BE2C (cell line): Measurements from ENCODE around the gene RXRA.

Source experiments
- DNase-seq: peaks from one replicate; pipeline ENCODE4 v3.0.0-alpha.2; 2020
- H3K27me3 ChIP-seq: fragments of 250-450 bp; sonication (Bioruptor Pico); 2 replicates; pipeline ENCODE4 v1.5.1; 2020; ENCODE audit warnings: mild to moderate bottlenecking
- H3K36me3 ChIP-seq: fragments of 250-450 bp; sonication (Bioruptor Pico); 2 replicates; pipeline ENCODE4 v1.5.1; 2020; ENCODE audit warnings: mild to moderate bottlenecking
- H3K4me1 ChIP-seq: fragments of 250-450 bp; sonication (Bioruptor Pico); 2 replicates; pipeline ENCODE4 v1.5.1; 2020
- H3K4me3 ChIP-seq: 2 replicates; pipeline ENCODE4 v1.5.1; 2011; ENCODE audit warnings: low read depth, low read length
- H3K9me3 ChIP-seq: fragments of 250-450 bp; sonication (Bioruptor Pico); 2 replicates; pipeline ENCODE4 v1.5.1; 2020
- TF ChIP-seq, protein P1 (sequence below): IDR thresholded peaks from 2 replicates; pipeline ENCODE4 v1.5.1; 2012; ENCODE audit warnings: mild to moderate bottlenecking, low read depth, low read length

Gene RXRA

DNA sequence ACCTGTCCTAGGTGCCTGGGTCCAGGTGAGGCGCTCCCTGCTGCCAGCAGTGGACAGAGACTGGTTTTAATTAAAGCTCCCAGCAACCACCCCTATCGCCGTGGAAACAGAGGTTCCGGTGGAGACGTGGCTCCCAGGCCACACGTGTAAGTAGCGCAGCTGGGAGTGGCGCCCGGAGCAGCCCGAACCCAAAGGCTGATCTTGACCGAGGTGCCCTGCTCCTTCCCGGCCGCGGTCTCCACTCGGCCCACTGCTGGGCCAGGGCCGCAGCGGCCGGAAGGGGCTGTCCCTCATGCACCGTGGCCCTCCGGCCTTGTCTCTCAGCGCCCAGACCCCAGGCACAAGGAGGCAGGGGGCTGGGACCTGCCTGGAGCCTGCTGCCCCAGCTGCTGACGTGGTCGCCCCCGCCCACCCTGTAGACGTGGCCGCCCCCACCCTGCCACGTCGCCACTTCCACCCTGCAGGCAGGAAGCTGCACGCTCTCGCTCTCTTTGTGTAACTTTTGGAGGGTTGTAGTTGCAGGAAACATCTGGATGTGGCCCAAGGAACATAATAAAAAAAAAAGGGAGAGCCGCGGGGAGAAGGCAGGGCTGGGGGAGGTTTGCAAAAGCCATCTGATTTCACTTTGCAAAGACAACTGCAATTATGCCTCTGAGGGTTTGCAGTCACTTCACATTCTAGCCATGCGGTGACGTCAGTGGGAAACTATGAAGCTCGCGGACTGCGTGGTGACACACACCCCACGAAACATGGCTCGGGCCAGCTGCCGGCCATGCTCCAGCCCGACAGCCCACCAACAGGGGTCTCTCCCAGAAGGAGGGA lies 129.9 kb downstream of the RXRA start:
- H3K9me3 ChIP-seq, result no peaks in the 10 kb centered on the region
- H3K4me1 ChIP-seq, result peaks cover 9% of the 10 kb centered on the region
- no peaks in the 10 kb centered on the region for H3K27me3 ChIP-seq
- no peaks in the 10 kb centered on the region for H3K36me3 ChIP-seq
- peak; percentile 47 for DNase-seq
- H3K4me3 ChIP-seq, result no peak overlapping the region
- TF ChIP-seq, protein P1, sequence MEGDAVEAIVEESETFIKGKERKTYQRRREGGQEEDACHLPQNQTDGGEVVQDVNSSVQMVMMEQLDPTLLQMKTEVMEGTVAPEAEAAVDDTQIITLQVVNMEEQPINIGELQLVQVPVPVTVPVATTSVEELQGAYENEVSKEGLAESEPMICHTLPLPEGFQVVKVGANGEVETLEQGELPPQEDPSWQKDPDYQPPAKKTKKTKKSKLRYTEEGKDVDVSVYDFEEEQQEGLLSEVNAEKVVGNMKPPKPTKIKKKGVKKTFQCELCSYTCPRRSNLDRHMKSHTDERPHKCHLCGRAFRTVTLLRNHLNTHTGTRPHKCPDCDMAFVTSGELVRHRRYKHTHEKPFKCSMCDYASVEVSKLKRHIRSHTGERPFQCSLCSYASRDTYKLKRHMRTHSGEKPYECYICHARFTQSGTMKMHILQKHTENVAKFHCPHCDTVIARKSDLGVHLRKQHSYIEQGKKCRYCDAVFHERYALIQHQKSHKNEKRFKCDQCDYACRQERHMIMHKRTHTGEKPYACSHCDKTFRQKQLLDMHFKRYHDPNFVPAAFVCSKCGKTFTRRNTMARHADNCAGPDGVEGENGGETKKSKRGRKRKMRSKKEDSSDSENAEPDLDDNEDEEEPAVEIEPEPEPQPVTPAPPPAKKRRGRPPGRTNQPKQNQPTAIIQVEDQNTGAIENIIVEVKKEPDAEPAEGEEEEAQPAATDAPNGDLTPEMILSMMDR, result no peak

DNA sequence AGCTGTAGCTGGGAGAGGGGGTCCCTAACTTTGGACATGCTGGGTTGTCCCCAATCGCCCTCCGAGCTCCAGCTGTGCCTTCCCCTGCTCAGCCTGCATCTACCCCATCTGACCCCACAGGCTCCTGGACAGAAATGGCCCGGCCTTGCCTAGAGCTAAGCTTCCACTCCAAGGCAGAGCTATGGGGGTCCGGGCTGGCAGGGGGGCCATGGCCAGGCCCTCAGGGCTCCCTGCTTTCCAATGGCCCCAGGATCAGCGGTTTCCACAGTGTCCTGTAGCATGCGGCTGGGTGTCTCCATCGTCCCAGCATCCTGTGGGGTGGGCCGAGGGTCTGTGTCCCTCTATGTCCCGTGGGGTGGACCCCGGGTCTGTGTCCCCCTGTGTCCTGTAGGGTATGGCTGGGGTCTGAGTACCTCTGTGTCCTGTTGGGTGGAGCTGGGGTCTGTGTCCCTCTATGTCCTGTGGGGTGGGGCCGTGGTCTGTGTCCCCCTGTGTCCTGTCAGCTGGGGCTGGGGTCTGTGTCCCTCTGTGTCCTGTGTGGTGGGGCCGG lies 130.6 kb downstream of the RXRA start:
- DNase-seq, result no peak
- Histone ChIP-seq H3K4me1 (peaks cover 9% of the 10 kb centered on the region), H3K9me3 (no peaks in the 10 kb centered on the region), H3K4me3 (no peak overlapping the region), H3K36me3 (no peaks in the 10 kb centered on the region), H3K27me3 (no peaks in the 10 kb centered on the region)
- TF ChIP-seq, protein P1, result no peak

DNA sequence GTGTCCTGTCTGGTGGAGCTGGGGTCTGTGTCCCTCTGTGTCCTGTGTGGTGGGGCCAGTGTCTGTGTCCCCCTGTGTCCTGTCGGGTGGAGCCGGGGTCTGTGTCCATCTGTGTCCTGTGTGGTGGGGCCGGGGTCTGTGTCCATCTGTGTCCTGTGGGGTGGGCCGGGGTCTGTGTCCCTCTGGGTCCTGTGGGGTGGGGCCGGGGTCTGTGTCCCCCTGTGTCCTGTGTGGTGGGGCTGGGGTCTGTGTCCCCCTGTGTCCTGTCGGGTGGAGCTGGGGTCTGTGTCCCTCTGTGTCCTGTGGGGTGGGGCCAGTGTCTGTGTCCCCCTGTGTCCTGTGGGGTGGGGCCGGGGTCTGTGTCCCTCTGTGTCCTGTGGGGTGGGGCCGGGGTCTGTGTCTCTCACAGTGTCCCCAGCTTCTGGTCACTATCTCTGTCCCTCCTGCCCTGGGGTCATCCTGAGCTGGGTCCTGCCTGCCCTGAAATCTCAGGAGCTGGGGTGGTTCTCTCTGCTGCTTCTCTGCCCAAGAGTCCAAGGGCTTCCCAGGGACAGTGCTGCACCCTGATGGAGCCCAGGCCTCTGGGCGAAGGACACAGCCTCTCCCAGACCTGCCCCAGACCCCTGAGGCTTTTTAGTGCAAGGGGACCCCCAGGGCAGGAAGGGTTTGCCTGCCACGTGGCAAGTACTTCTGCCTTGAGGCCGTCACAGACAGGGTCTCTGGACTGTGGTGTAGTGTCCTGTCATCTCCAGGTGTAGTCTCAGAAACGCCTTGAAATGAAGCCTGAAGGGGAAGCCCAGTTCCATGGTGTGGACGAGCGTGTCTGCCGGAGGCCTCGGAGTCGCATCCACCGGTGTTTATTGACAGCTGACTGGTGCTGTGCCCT lies 131.3 kb downstream of the RXRA start:
- H3K4me1 ChIP-seq, result peaks cover 9% of the 10 kb centered on the region
- DNase-seq, result no peak
- H3K27me3 ChIP-seq, result no peaks in the 10 kb centered on the region
- H3K9me3 ChIP-seq, result no peaks in the 10 kb centered on the region
- TF ChIP-seq, protein P1, result no peak
- H3K4me3 ChIP-seq, result no peak overlapping the region
- H3K36me3 ChIP-seq, result no peaks in the 10 kb centered on the region

DNA sequence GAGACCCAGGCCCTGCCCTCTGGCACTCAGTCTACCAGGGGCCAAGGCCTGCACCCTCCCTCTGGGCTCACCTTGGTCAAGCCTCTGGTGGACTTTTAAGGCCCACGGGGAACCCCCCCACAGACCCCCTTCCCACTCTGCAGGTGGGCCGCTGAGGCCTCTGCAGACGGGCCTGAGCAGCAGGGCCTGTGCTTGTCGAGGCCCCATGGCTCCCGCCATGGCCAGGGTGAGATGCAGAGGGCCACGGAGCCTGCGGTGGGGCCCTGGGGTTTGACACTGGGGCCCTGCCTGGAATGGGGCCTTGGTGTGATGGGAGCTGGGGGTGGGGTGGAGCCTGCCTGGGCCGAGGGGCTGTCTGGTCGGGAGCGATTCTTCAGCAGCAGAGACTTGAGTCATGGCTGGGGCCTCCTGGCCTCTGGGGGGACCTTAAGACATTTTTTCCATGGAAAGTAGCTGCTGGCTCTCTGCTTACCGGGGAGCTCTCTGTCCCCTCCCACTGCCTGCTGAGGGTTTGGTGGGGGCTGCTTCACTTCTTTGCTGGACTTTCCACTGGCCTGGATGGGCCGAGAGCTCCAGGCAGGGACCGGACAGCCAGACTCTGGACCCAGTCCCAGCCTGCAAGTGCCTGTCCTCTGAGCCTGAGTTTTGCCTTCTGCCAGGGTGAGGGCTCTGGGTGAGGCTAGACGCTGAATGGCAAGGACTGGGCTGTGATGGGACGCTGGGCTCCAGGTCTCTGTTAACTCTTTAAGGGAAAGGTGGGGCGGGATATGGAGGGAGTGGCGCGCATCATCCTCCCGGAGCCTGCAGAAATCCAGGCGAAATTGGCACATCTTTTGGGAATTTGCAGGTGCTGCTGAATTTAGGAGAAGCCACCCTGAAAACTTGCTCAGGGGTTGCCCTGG lies 132.2 kb downstream of the RXRA start:
- Histone ChIP-seq H3K36me3 (no peaks in the 10 kb centered on the region), H3K4me3 (no peak overlapping the region), H3K9me3 (no peaks in the 10 kb centered on the region), H3K4me1 (peaks cover 5% of the 10 kb centered on the region), H3K27me3 (no peaks in the 10 kb centered on the region)
- DNase-seq, result no peak
- TF ChIP-seq, protein P1, result no peak

- Histone ChIP-seq H3K27me3 (no peaks in the 10 kb centered on the region), H3K36me3 (no peaks in the 10 kb centered on the region), H3K4me1 (peaks cover 5% of the 10 kb centered on the region), H3K4me3 (no peak overlapping the region), H3K9me3 (no peaks in the 10 kb centered on the region)
- DNase-seq, result no peak
- TF ChIP-seq, protein P1, result no peak
These were observed 132.9 kb downstream of the RXRA start for GRCh38 chr9:134459164-134459563.
